HepG2 (cell line): ENCODE data around the gene ZNF792. TPM values are rescaled to one million over a fixed set of nuclear protein-coding genes. Genes with fewer than 3 reads are reported as not detected.

Experiments
- ATAD3A ChIP-seq: sonication (generic); formaldehyde crosslinking; IDR thresholded peaks from 2 replicates; pipeline ENCODE4 v1.4.0; 2020; ENCODE audit warnings: missing genetic modification reagents
- CBX5 ChIP-seq: sonication (generic); formaldehyde crosslinking; IDR thresholded peaks from 2 replicates; pipeline ENCODE4 v1.4.0; 2020; ENCODE audit warnings: missing genetic modification reagents, borderline replicate concordance
- ERF ChIP-seq: IDR thresholded peaks from 2 replicates; pipeline ENCODE4 v1.6.1; 2018; ENCODE audit warnings: missing biosample characterization, missing genetic modification reagents
- ESRRA ChIP-seq: sonication (generic); formaldehyde crosslinking; IDR thresholded peaks from 2 replicates; pipeline ENCODE4 v1.5.1; 2020; ENCODE audit warnings: mild to moderate bottlenecking, low read depth, missing genetic modification reagents
- FOXJ3 ChIP-seq: sonication (generic); formaldehyde crosslinking; IDR thresholded peaks from 2 replicates; pipeline ENCODE4 v1.4.0; 2020; ENCODE audit warnings: missing genetic modification reagents, mild to moderate bottlenecking, borderline replicate concordance
- HDAC2 ChIP-seq: sonication (generic); formaldehyde crosslinking; IDR thresholded peaks from 2 replicates; pipeline ENCODE4 v1.4.0; 2020; ENCODE audit warnings: missing genetic modification reagents
- HIVEP1 ChIP-seq: sonication (generic); formaldehyde crosslinking; IDR thresholded peaks from 2 replicates; pipeline ENCODE4 v1.4.0; 2020; ENCODE audit warnings: mild to moderate bottlenecking, missing genetic modification reagents
- KDM4B ChIP-seq: sonication (generic); formaldehyde crosslinking; IDR thresholded peaks from 2 replicates; pipeline ENCODE4 v1.4.0; 2020; ENCODE audit warnings: missing genetic modification reagents
- KLF12 ChIP-seq: sonication (generic); formaldehyde crosslinking; IDR thresholded peaks from 2 replicates; pipeline ENCODE4 v1.4.0; 2020; ENCODE audit warnings: missing genetic modification reagents, borderline replicate concordance
- RBFOX2 ChIP-seq: fragments of 200-400 bp; formaldehyde crosslinking; IDR thresholded peaks from 2 replicates; pipeline ENCODE4 v1.6.1; 2017; ENCODE audit warnings: low read depth, mild to moderate bottlenecking, low read length
- RELA ChIP-seq: sonication (generic); formaldehyde crosslinking; IDR thresholded peaks from 2 replicates; pipeline ENCODE4 v1.4.0; 2020; ENCODE audit warnings: missing genetic modification reagents
- SMYD3 ChIP-seq: sonication (generic); formaldehyde crosslinking; IDR thresholded peaks from 2 replicates; pipeline ENCODE4 v1.8.1; 2023; ENCODE audit warnings: mild to moderate bottlenecking, missing genetic modification reagents
- SNAPC2 ChIP-seq: sonication (generic); formaldehyde crosslinking; IDR thresholded peaks from 2 replicates; pipeline ENCODE4 v1.8.1; 2022; ENCODE audit warnings: mild to moderate bottlenecking, missing genetic modification reagents
- ZBTB3 ChIP-seq: sonication (generic); formaldehyde crosslinking; IDR thresholded peaks from 2 replicates; pipeline ENCODE4 v1.4.0; 2020; ENCODE audit warnings: low read depth, mild to moderate bottlenecking, moderate library complexity, missing genetic modification reagents, borderline replicate concordance
- ZBTB7A ChIP-seq: sonication (generic); formaldehyde crosslinking; IDR thresholded peaks from 2 replicates; pipeline ENCODE4 v1.8.0; 2022; ENCODE audit warnings: mild to moderate bottlenecking, missing genetic modification reagents
- ZNF143 ChIP-seq: sonication (generic); formaldehyde crosslinking; IDR thresholded peaks from 2 replicates; pipeline ENCODE4 v1.4.0; 2020; ENCODE audit warnings: missing genetic modification reagents
- ZNF17 ChIP-seq: sonication (generic); formaldehyde crosslinking; IDR thresholded peaks from 2 replicates; pipeline ENCODE4 v1.5.0; 2020; ENCODE audit warnings: mild to moderate bottlenecking, missing genetic modification reagents
- ZNF260 ChIP-seq: sonication (generic); formaldehyde crosslinking; IDR thresholded peaks from 2 replicates; pipeline ENCODE4 v1.4.0; 2020; ENCODE audit warnings: missing genetic modification reagents, low read depth, mild to moderate bottlenecking, borderline replicate concordance
- ZNF570 ChIP-seq: sonication (generic); formaldehyde crosslinking; IDR thresholded peaks from 2 replicates; pipeline ENCODE4 v1.4.0; 2020; ENCODE audit warnings: mild to moderate bottlenecking, missing genetic modification reagents, borderline replicate concordance
- ZNF713 ChIP-seq: sonication (generic); formaldehyde crosslinking; IDR thresholded peaks from 2 replicates; pipeline ENCODE4 v1.4.0; 2020; ENCODE audit warnings: mild to moderate bottlenecking, missing genetic modification reagents
- ZNF782 ChIP-seq: sonication (generic); formaldehyde crosslinking; IDR thresholded peaks from 2 replicates; pipeline ENCODE4 v1.4.0; 2020; ENCODE audit warnings: missing genetic modification reagents, mild to moderate bottlenecking, borderline replicate concordance
- polyA plus RNA-seq, 8 experiments: library from polyadenylated mRNA; depleted of rRNA in 3 of 8; stranded (reverse) in 7 of 8; unstranded in 1 of 8; fragments of >200 nt; fragmentation: Illumina TruSeq in 4 of 8; extraction: Trizol in 4 of 8; gene quantifications; 2 replicates each; pipeline versions ENCODE4 v1.2.1 to v1.2.3, GENCODE V29; 2011 to 2016; ENCODE audit warnings: low read depth in 4 of 8, missing spikeins in 1 of 8, mixed read lengths in 1 of 8; ENCODE audit not compliant: insufficient read depth in 1 of 8
- total RNA-seq, 5 experiments: library from RNA; depleted of rRNA; stranded (reverse); fragments of >200 nt; fragmentation: Illumina TruSeq; extraction: Trizol; gene quantifications; 2 replicates each; pipeline ENCODE4 v1.2.3, GENCODE V29; 2016; ENCODE audit warnings: low read depth in 1 of 5
- TF ChIP-seq, protein P1 (sequence below): IDR thresholded peaks from 2 replicates; pipeline ENCODE4 v1.6.1; 2016; ENCODE audit warnings: control low read depth
- TF ChIP-seq, protein P2 (sequence below): IDR thresholded peaks from 2 replicates; pipeline ENCODE4 v1.6.1; 2012; ENCODE audit warnings: inconsistent platforms
- TF ChIP-seq, protein P3 (sequence below): sonication (generic); formaldehyde crosslinking; IDR thresholded peaks from 2 replicates; pipeline ENCODE4 v1.5.0; 2020; ENCODE audit warnings: mild to moderate bottlenecking, low read depth, missing genetic modification reagents, borderline replicate concordance
- TF ChIP-seq, protein P4 (sequence below): sonication (generic); formaldehyde crosslinking; IDR thresholded peaks from 2 replicates; pipeline ENCODE4 v1.9.0; 2021; ENCODE audit warnings: missing genetic modification reagents, borderline replicate concordance
- TF ChIP-seq, protein P5 (sequence below): sonication (generic); formaldehyde crosslinking; IDR thresholded peaks from 2 replicates; pipeline ENCODE4 v1.8.0; 2022; ENCODE audit warnings: mild to moderate bottlenecking, missing genetic modification reagents; ENCODE audit not compliant: insufficient replicate concordance

Gene ZNF792
- total and polyA plus RNA-seq, 2 of the 13 experiments (the other 11 are each of a cell fraction or from before 2014, with no cell fraction given): 5.5 to 11.5 TPM

DNA sequence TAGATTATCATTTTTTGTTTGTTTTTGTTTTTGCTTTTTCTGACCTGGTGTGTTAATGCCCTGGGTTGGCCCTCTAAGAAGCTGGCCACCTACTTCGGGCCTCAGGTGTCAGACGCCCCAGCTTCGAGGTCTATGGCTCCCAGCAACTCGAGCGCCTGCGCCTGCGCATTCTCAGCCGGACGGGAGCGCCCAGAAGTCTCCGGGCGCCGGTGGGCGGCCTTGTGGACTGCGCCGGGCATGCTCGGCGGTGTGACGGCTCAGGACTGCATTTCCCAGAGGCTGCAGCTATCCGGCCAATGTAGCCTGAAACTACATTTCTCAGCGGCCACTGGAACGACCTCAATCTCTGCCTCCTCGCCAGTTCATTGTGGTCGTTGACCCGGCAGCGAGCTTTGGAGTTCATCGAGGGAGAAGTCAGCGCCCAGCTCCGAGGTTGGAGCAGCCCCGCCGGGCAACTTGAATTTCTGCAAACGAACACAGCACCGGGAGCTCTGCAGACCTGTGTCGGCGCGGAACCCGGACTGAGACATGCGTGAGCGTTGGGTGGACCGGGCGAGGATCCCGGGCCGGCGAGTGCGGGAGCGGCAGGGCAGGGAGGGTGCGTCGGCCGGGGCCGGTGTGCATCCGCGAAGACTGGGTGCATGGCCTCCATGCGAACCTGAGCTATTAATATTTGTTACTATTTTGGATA is 37.2 kb downstream of the ZNF792 start, which contains the start of gene ZNF30 (continued):
- no peak for TF ChIP-seq FOXJ3 (CRISPR knock-in tag)
- no peak for TF ChIP-seq ZNF713
- no peak for TF ChIP-seq ATAD3A (CRISPR knock-in tag)
- TF ChIP-seq, protein P1, sequence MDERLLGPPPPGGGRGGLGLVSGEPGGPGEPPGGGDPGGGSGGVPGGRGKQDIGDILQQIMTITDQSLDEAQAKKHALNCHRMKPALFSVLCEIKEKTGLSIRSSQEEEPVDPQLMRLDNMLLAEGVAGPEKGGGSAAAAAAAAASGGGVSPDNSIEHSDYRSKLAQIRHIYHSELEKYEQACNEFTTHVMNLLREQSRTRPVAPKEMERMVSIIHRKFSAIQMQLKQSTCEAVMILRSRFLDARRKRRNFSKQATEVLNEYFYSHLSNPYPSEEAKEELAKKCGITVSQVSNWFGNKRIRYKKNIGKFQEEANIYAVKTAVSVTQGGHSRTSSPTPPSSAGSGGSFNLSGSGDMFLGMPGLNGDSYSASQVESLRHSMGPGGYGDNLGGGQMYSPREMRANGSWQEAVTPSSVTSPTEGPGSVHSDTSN (CRISPR knock-in tag): no peak
- no peak; the same call in 1 of the 2 replicates for TF ChIP-seq ZNF782 (CRISPR knock-in tag)
- peak; percentile 14; the same call in 1 of the 2 replicates for TF ChIP-seq HDAC2 (CRISPR knock-in tag)
- peak; percentile 81 for TF ChIP-seq ERF (CRISPR knock-in tag)
- TF ChIP-seq, protein P2, sequence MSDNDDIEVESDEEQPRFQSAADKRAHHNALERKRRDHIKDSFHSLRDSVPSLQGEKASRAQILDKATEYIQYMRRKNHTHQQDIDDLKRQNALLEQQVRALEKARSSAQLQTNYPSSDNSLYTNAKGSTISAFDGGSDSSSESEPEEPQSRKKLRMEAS: peak; percentile 85
- TF ChIP-seq ZBTB7A (CRISPR knock-in tag): no peak
- no peak for TF ChIP-seq ZNF17 (CRISPR knock-in tag)
- TF ChIP-seq RELA (CRISPR knock-in tag): no peak
- no peak for TF ChIP-seq ZNF260 (CRISPR knock-in tag)
- peak; percentile 33; the same call in 1 of the 2 replicates for TF ChIP-seq KDM4B
- TF ChIP-seq, protein P3, sequence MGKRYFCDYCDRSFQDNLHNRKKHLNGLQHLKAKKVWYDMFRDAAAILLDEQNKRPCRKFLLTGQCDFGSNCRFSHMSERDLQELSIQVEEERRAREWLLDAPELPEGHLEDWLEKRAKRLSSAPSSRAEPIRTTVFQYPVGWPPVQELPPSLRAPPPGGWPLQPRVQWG (CRISPR knock-in tag): no peak
- TF ChIP-seq, protein P4, sequence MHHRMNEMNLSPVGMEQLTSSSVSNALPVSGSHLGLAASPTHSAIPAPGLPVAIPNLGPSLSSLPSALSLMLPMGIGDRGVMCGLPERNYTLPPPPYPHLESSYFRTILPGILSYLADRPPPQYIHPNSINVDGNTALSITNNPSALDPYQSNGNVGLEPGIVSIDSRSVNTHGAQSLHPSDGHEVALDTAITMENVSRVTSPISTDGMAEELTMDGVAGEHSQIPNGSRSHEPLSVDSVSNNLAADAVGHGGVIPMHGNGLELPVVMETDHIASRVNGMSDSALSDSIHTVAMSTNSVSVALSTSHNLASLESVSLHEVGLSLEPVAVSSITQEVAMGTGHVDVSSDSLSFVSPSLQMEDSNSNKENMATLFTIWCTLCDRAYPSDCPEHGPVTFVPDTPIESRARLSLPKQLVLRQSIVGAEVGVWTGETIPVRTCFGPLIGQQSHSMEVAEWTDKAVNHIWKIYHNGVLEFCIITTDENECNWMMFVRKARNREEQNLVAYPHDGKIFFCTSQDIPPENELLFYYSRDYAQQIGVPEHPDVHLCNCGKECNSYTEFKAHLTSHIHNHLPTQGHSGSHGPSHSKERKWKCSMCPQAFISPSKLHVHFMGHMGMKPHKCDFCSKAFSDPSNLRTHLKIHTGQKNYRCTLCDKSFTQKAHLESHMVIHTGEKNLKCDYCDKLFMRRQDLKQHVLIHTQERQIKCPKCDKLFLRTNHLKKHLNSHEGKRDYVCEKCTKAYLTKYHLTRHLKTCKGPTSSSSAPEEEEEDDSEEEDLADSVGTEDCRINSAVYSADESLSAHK (CRISPR knock-in tag): no peak
- TF ChIP-seq ZNF143 (CRISPR knock-in tag): peak; percentile 91
- TF ChIP-seq SNAPC2 (CRISPR knock-in tag): no peak
- peak; percentile 17; the same call in 1 of the 2 replicates for TF ChIP-seq ESRRA (CRISPR knock-in tag)
- peak; percentile 69; the same call in 1 of the 2 replicates for TF ChIP-seq HIVEP1 (CRISPR knock-in tag)
- TF ChIP-seq RBFOX2: peak; percentile 78
- peak; percentile 59; the same call in 1 of the 2 replicates for TF ChIP-seq CBX5 (CRISPR knock-in tag)
- no peak for TF ChIP-seq ZBTB3
- no peak for TF ChIP-seq KLF12
- no peak for TF ChIP-seq ZNF570
- TF ChIP-seq, protein P5, sequence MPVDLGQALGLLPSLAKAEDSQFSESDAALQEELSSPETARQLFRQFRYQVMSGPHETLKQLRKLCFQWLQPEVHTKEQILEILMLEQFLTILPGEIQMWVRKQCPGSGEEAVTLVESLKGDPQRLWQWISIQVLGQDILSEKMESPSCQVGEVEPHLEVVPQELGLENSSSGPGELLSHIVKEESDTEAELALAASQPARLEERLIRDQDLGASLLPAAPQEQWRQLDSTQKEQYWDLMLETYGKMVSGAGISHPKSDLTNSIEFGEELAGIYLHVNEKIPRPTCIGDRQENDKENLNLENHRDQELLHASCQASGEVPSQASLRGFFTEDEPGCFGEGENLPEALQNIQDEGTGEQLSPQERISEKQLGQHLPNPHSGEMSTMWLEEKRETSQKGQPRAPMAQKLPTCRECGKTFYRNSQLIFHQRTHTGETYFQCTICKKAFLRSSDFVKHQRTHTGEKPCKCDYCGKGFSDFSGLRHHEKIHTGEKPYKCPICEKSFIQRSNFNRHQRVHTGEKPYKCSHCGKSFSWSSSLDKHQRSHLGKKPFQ (CRISPR knock-in tag): peak; percentile 80
- no peak for TF ChIP-seq SMYD3 (CRISPR knock-in tag)
